Omental fat pad (tissue), 4 donors: ENCODE measurements around the gene MSLN. TPM values are rescaled to one million over a fixed set of nuclear protein-coding genes. Genes with fewer than 3 reads are reported as not detected.

Experiments used
- ATAC-seq: fragments of 150-250 bp; one replicate; pipeline ENCODE4 v1.9.1; 2016; ENCODE audit warnings: mild to moderate bottlenecking, moderate library complexity; ENCODE audit not compliant: low FRiP score
- DNase-seq: peaks from one replicate; pipeline ENCODE4 v3.0.0-alpha.2; 2019; ENCODE audit warnings: low spot score
- total RNA-seq, 4 donors: library from RNA; depleted of rRNA; stranded (reverse); fragments of >200 nt; gene quantifications; one replicate each; pipeline ENCODE4 v1.1.0, GENCODE V29; 2016
- TF ChIP-seq, protein P1 (sequence below), 3 donors: fragments of 450-650 bp; IDR thresholded peaks; one replicate each; pipeline ENCODE4 v1.5.1; 2016 to 2017; ENCODE audit warnings: antibody characterized with exemption in 3 of 3, mild to moderate bottlenecking in 3 of 3, moderate library complexity in 2 of 3

Gene MSLN
- total RNA-seq, 4 donors from 2014 or later, result 1.1 to 355 (median 129) TPM

DNA sequence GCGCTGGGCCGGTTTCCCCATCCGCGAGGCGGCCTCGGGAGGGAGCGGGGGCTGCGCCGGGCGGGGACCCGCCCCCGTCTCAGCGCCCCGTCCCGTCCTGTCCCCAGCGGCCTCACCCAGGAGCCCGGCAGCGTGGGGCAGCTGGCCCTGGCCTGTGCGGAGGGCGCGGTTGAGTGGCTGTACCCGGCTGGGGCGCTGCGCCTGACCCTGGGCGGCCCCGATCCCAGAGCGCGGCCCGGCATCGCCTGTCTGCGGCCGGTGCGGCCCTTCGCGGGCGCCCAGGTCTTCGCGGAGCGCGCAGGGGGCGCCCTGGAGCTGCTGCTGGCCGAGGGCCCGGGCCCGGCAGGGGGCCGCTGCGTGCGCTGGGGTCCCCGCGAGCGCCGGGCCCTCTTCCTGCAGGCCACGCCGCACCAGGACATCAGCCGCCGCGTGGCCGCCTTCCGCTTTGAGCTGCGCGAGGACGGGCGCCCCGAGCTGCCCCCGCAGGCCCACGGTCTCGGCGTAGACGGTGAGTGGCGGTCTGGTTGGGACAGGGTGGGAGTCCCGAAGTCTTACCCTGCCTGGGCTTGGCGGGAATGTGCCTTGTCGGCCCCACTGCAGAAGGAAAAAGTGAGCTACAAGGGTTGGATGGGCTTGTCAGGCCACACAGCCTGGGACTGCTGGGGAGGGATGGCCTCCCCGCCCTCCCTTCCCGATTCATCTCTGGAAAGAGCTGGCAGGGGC is 44.9 kb upstream of the MSLN start:
- TF ChIP-seq, protein P1, sequence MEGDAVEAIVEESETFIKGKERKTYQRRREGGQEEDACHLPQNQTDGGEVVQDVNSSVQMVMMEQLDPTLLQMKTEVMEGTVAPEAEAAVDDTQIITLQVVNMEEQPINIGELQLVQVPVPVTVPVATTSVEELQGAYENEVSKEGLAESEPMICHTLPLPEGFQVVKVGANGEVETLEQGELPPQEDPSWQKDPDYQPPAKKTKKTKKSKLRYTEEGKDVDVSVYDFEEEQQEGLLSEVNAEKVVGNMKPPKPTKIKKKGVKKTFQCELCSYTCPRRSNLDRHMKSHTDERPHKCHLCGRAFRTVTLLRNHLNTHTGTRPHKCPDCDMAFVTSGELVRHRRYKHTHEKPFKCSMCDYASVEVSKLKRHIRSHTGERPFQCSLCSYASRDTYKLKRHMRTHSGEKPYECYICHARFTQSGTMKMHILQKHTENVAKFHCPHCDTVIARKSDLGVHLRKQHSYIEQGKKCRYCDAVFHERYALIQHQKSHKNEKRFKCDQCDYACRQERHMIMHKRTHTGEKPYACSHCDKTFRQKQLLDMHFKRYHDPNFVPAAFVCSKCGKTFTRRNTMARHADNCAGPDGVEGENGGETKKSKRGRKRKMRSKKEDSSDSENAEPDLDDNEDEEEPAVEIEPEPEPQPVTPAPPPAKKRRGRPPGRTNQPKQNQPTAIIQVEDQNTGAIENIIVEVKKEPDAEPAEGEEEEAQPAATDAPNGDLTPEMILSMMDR (IDR thresholded peaks at IDR 0.05), result no peak
- peak; percentile 23 for ATAC-seq
- DNase-seq, result no peak

DNA sequence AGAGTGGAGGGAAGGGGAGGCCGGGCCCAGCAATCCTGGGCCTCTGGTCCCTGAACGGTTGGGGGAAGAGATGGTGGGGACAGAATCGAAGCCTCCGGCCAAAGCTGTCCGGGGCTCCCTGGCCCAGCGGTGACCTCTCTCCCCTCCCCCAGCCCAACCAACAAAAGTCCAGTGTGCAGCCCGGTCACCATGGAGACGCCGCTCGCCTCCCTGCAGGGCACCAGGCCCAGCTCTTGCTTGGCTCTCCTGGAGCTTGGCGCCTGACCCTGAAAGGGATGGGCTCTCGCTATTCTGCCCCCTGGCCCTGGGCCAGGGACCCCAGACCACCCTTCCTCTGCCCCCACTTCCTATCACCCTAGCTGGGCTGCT is 44.4 kb upstream of the MSLN start:
- TF ChIP-seq, protein P1 (IDR thresholded peaks at IDR 0.05), result no peak
- ATAC-seq, result no peak
- DNase-seq, result no peak

DNA sequence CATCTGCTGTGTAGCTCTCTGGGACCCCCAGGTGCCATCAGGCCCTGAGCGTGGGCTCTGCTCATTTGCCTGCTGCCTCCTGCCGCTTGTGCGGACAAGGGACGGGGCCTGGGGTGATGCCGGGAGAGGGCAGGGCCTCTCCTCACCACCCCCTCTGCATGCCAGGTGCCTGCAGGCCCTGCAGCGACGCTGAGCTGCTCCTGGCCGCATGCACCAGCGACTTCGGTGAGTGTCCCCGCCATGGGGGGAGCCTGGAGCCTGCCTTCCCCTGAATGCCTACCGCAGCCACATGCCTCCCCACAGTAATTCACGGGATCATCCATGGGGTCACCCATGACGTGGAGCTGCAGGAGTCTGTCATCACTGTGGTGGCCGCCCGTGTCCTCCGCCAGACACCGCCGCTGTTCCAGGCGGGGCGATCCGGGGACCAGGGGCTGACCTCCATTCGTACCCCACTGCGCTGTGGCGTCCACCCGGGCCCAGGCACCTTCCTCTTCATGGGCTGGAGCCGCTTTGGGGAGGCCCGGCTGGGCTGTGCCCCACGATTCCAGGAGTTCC is 43.7 kb upstream of the MSLN start:
- TF ChIP-seq, protein P1 (IDR thresholded peaks at IDR 0.05), result no peak

DNA sequence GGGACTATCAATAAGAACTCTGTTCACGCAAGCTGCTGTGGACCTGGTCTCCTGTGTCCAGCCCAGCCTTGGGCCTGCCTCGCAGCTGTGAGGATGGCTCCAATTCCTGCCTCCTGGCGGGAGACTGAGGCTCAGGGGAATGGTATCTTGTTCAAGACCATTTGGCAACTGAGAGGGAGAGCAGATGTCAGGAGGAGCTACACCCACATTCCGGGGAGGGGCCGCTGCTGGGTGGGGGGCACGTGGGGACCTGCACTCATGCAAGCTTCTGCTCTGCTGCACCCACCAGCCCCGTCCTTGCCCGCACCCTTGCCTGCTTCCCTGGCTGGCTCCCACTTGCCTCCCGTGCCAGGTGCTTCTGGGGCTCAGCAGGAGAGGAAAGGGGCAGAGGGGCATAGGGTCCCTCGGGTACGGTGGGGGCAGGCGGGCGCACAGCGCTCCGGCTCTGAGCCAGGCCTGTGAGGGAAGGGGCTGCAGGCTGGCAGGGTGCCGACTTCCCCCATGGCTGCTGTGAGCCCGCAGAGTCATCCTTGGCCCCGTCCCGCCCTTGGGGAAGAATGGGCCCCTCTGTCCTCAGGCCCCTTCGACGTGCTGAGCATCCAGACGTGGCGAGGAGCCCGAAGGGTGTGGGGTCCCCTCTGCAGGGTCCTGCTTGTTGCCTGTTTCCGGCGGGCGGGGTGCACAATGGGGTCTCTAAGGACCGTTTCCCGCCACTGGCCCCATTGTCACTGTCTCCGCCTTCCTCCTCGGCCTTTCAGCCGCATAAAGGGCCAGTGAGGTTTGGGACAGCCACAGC is 42.9 kb upstream of the MSLN start:
- ATAC-seq (no peak), DNase-seq (no peak)
- TF ChIP-seq, protein P1 (IDR thresholded peaks at IDR 0.05), result no peak

More for the DNA sequence above, 43.7 kb upstream of the MSLN start:
- ATAC-seq (no peak), DNase-seq (no peak)

DNA sequence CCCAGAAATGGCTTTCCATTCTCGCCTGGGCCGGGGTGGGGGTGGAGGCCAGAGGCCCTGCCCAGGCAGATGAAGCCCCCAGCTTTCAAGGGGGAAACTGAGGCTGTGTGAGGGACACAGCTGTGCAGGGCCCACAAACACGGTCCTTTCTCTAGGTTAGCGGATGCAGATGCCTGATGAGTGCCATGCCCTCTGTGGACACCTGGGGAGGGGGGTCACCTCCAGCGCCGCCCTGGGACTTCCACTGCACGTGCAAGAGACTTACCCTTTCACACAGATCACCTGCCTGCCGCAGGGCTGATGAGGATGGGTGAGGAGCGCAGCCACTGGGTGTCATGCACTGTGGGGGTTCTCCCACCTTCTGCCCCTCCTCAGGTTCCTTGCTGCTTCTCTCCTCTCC is 42.1 kb upstream of the MSLN start:
- no peak for ATAC-seq
- TF ChIP-seq, protein P1 (IDR thresholded peaks at IDR 0.05), result no peak
- no peak for DNase-seq

DNA sequence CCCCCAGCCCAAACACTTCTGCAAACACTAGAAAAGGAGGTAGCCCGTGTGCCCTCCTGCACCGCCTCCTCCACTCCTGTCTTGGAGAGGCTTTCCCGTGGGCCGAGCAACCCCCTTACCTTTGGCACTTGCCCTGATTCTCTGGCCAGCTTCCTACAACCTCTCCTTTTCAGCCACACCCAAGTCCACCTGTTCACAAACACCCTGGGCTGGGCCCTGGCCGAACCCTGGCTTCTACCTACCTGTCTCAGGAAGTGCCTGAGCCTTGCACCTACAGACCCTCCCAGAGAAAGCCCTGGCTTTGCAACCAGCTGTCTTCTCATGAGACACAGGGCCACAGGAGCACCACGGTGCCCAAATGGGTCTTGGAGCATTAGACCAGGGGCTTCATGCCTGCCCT is 41.6 kb upstream of the MSLN start:
- TF ChIP-seq, protein P1 (IDR thresholded peaks at IDR 0.05), result no peak
- DNase-seq (no peak), ATAC-seq (no peak)
